NCI-H1048 (cell line): ENCODE results near the gene FAM210B.
A peak's percentile ranks its signal among the peaks of the same experiment; 100 is the strongest.
"Not testable (repeated sequence)": the region's sequence is repeated elsewhere in the genome, so short reads cannot be mapped to it uniquely, and the experiment has no call there.

Experiments used
- DNase-seq: peaks from one replicate; lab custom pipeline; 2025; lab: John Stamatoyannopoulos, UW

FAM210B gene

DNA sequence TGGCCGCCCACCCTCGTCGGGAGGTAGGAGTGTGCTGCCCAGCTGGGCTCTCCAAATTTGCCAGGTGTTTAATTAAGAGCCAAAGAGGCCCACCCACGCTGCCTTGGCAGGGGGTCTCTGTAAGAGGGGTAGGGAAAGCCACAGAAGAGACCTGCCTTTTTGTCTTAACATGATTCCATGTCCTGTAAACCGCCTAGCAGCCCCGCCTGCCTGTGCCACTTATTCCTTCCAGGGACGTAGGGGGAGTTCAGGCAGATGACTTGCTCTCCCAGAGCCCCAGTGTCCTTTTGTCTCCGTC lies 2.1 kb downstream of the FAM210B start:
- DNase-seq, result no peak

DNA sequence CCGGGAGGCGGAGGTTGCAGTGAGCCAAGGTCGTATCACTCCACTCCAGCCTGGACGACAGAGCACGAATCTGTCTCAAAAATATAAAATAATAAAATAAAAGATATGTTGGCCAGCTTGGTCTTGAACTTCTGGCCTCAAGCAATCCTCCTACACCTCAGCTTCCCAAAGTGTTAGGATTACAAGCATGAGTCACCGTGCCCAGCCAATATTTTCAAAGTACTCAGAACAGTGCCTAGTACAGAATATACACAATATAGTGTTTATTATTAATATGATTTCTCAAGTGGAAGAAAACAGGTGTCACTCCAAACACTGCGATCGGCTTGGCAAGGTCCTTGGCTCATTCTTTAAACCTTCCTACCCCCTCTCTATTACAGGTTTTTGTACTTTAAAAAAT lies 3.1 kb downstream of the FAM210B start:
- DNase-seq, result no peak

DNA sequence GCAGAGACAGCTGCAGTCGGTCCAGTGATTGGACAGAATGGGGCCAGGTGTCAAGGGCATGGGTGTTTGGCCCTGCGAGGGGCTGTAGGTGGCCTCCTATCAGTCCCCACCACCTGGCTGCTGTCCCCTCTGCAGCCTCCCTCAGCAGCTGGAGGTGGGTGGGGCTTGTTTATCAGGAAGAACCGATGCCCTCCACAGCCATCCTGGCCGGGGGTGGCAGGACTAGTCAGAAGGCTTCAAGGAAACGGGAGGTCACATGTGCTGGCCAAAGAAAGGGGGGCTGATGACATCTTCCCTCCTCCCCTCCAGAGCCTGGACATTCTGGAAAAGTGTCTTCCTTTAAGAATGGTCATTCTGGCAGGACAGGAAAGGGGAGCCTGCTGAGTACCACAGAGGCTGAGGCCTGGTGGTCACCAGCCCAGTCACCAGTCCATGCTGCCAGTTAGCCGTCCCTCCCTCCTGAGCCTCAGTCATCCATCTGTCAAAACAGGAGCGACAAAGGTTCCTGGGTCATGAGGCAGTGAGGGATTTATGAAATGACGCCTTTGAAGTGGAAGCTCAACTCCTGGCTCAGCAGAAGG lies 4.1 kb downstream of the FAM210B start:
- no peak for DNase-seq

DNA sequence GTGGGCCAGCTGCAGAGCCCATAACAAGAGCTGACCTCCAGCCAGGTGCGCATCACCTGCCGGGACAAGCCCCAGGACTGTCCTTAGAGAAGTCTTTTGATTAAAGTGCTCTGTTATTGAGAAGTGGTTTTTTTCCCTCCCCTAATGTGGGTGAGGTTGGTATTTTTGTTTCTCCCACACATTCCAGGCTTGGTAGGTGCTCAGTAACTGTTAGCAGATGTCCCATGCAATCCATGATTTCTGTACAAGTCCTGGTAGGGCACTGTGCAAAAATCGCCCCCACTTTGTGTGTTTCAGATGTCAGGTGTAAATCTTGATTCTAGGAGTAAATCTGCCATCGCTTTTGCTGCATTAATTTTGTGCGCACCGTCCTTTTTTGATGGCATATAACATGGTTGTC lies 4.7 kb downstream of the FAM210B start:
- no peak for DNase-seq

DNA sequence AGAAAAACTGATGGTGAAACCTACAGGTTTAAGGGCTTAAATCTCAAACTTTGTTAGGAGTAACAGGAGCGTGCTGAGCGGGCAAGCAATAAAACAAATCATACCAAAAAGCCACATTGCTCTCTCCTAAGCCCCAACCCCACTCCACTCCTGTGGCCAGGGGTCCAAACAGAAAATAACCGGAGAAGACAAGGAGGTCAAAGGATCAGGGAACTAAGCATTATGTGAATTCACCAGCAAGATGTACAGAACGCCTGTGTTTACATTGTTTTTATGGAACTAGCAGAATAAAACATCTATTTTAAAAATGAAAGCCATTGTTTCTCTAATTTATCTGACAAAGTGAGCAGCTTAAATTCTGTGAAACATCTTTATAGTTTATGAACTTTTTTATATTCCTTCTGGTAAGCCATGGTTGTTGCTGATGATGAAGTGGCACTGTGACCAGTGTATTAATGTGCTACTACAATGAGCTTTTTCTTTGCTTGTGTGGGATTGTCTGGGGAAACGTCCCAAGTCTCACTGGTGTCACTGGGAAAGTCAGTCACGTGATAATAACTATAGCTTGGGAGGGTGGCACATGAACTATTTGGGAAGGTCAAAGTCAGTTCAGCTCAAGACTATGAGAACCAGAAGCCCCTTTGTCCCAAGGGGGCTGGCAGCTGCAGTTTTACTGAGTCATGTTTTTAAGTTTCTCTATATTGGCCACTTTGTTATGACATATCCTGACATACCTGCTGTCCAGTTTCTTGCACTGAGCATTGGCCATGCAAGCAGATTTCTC lies 9.8 kb downstream of the FAM210B start:
- DNase-seq, result no peak

GRCh38 chr20:56369179-56369578 lies 10.4 kb downstream of the FAM210B start:
- DNase-seq, result no peak

GRCh38 chr20:56371977-56372376 lies 13.2 kb downstream of the FAM210B start:
- DNase-seq, result no peak

GRCh38 chr20:56372850-56373249 lies 14.1 kb downstream of the FAM210B start:
- no peak for DNase-seq

DNA sequence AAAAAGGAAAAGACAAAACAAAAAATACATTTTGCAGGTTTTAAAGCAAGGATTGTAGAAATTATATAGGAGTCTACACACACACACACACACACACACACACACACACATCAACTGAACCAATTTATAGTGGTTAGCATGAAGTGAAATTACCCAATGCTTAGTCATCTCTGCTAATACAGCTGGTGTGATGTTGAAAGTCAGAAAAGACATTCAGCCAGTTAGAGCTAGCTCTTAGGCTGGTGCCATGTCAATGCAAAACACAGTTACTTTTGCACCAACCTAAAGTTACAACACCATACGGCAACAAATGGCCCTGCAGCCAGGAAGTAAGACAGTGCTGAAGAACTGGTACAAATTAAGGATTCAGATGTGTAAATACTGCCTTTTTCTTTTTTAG lies 15.2 kb downstream of the FAM210B start:
- DNase-seq, result no peak

- no peak for DNase-seq
These were observed 17.6 kb downstream of the FAM210B start for GRCh38 chr20:56376331-56376730.

DNA sequence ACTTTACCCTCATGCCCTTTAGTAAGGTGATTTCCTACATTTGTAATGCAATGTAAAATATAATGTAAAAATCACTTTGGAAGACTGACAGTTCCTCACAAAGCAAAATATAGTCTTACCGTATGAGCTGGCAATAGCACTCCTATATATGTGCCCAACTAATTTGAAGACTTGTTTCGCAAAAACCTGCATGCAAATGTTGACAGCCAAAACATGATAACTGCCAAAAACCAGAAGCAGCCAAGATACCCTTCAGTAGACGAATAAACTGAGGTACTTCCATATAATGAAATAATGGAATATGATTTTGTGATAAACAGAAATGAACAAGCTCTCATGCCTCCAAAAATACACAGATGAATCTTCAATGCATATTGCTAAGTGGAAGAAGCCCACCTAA lies 19.6 kb downstream of the FAM210B start:
- DNase-seq, result no peak

DNA sequence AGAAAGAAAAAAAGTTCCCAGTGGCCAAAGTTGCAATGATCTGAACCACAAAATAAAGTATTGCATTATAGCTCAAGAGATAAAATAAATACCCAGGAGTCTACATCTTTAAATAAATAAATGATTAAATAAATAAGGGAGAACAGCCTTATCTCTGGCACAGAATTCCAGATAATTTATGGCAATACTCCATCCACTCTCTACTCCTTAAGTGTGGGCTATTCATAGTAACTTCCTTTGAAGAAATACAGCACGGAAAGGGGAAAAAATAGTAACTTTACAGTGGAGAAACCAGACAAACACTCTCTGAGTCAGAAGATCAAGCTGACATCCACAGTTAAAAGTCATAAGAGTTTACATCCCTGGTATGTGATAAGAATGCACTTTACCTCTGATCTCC lies 21.6 kb downstream of the FAM210B start:
- DNase-seq, result no peak

GRCh38 chr20:56381501-56381900 lies 22.7 kb downstream of the FAM210B start:
- no peak for DNase-seq

DNA sequence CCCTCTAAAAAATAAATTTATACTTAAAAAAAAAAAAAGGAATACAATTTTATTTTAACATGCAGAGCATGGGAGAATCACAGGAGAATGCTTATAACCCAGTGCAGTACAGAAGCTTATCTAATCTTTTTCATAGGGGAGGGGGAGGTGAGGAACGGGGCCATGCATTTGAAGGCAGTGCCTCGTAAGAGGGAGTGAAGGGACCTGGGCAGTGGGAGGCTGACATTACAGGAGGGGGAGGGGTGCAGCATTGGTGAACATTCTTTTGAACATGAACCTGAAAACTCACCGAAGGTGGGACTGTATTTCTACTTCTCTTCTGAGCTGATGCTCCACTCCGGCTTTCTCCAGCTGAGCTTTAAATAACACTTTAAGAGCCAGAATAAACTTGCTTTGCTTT lies 23.9 kb downstream of the FAM210B start:
- no peak for DNase-seq

DNA sequence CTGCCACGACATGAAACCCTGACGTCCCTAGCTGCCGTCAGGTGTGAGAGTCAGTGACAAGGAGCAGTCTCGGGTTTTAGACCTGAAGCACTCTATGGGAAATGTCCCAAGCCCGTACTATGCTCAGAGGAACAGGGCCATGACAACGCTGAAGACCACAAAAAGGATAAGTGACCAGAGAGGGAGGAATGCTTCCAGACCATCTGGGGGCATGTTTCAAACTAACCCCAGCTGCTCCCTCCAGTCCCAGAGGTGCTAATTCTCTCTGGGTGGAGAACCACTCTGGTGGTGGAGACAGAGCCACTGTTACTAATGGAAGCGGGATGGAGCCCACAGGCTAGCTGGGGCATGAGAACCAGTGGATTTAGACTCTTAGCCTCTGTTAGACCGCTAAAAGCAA lies 24.6 kb downstream of the FAM210B start:
- DNase-seq, result no peak

DNA sequence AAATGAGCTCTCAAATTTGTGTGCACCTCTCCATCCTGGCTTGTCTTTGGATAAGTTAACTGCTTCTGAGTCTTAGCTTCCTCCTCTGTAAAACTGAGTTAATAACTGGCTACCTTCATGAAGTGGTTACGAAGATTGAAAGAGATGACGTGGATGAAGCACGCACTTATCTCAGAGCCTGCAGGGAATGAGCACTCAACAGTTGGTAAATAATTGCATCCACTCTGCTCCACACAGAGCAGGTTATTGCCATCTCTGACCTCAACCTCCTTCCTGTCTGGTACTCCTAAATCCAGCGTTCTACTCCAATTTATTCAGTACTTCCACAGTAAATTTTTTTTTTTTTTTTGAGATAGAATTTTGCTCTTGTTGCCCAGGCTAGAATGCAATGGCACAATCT lies 26.4 kb downstream of the FAM210B start:
- no peak for DNase-seq

DNA sequence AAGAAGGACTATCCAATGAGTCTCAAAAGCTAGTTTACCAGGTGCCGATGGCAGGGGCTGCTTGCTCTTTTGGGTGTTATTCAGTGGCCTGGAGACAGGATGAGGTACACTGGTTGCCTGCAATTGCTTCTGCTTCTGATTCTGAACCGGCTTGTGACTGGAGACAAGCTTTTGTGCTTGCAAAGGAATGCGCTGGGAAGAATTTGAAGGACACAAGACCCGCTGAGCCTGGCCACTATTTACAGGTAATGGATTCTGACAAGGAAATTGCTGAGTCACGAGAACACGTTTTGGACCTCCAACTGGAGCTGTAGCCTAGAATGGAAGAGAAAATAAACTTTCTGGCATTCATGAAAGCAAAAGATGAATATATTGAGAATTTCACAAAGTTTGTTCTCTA lies 27.4 kb downstream of the FAM210B start:
- no peak for DNase-seq

DNA sequence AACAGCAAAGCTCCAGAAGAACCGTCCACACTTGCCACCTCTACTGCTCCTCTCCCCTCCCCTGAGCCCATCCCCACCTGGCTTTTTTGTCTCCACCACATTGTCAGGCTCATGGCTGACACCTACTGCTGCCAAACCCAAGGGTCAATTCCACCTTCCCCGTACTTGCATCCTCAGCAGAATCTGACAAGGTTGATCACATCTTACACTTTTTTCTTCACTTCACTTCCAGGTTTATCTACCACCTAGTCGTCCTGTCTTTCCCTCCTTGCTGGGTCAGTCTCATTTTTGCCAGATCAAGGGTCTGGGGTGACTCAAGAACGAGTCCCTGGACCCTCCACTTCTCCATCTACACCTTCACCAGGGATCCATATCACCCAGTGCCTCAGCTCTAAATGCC lies 30.1 kb downstream of the FAM210B start:
- no peak for DNase-seq

DNA sequence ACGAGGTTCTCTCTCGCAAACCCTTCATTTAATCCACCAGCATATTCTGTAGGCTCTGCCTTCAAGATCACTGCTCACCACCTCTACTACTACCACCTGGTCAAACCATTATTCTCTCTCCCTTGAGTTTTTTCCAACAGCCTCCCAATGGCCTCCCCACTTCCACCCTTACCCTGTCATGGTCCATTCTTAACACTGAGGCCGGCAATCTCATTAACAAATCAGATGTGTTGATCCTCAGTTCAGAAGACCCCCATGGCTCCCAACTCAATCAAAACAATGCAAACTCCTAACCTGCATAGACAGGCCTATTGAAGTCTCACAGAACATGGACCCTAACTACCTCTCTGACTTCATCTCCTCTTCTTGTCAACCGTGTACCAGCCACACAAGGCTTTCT lies 31.0 kb downstream of the FAM210B start:
- DNase-seq, result no peak

DNA sequence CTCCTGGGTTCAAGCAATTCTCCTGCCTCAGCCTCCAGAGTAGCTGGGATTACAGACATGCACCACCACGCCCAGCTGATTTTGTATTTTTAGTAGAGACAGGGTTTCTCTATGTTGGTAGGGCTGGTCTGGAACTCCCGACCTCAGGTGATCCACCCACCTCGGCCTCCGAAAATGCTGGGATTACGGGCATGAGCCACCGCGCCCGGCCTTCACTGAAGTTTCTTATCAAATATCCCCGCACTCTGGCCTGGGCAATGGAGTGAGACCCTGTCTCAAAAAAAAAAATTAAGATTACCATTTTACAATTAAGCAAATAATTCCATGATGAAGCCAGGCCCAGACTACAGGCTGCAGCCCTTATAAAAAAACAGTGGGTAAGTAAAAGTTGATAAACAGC lies 31.6 kb downstream of the FAM210B start:
- not testable (repeated sequence) for DNase-seq

DNA sequence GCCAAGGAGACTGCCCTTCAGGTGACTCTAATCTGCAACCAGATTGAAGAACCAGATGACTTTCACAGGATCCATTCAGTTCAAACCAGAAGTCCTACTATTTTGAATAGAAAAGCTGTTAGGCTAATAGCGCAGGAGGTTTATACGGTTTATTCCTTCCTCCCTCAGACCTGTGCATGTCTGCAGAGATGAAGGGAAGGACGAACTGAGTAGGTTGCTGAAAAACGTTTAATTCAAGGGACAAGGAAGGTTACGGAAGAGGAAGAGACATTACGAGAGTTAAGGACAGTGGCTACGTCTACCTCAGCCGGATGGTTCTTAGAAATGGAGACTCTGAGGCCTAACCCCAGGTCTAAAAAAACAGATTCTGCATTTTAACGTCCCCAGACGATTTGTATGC lies 32.3 kb downstream of the FAM210B start:
- DNase-seq, result no peak

GRCh38 chr20:56391596-56392131 lies 32.9 kb downstream of the FAM210B start:
- no peak for DNase-seq

DNA sequence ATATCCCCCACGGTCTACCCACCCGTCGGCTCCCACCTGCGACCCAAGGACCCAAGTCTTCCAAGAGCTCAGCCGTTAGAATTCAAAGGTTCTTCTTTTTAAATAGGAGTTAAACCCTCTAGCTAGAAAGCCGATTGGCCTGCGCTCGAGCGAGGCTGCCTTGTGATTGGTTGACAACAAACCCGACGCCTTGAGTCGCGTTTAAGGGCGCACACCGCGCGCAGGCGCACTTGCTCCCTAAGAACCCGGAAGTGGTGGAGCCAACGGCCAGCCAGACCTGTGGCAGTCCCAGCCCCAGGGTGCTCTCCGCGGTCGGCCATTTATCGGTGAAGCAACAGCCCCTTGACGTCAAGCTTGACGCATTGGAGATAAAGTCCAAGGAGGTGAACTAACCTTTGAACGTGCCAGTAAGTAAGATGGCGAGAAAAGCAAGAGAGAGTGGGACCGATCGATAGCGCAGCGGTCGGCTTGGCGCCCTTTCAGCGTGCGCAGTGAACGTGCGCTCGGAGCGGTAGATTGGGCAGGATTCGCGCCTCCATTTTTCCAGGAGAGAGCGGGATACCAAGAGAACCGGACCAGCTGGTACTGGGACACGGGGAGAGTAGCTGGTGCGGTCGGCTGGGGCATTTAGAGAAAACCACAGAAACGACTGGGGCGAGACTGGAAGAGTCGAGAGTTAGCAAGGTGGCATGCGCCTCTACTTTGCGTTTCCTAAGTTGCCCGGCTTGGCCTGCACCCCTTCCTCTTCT lies 33.5 kb downstream of the FAM210B start, which contains the start of the genes AURKA and CSTF1:
Gene AURKA (minus strand): TSS at position 84 of the 749 bp plus-strand sequence. CDS start 4,018 bp downstream, outside the sequence.
Gene CSTF1 (plus strand): TSS at position 514 of the 749 bp plus-strand sequence. CDS start 2,908 bp downstream, outside the sequence.
- peak; percentile 96 for DNase-seq
